ENCODE data around the gene PMFBP1.

Gene PMFBP1

GRCh38 chr16:72129976-72130656, 41.8 kb downstream of the PMFBP1 start:
- no peak for DNase-seq (ENCODE audit: extremely low spot score)
- ChIA-PET CTCF (interaction anchor here (0.6 kb wide), 2 partner anchors 15 to 354 kb away, joined by 3 to 4 read pairs; no protein-coding TSS in a partner anchor), POLR2A (no interaction called here)
- TF ChIP-seq FOXM1 (IDR thresholded peaks at IDR 0.05; ENCODE audit: borderline replicate concordance) (no peak), BHLHE40 (IDR thresholded peaks at IDR 0.05; ENCODE audit: borderline replicate concordance) (no peak), SUZ12 (IDR thresholded peaks at IDR 0.05) (no peak), HDGF (IDR thresholded peaks at IDR 0.05; ENCODE audit: borderline replicate concordance) (no peak), L3MBTL2 (conservative IDR thresholded peaks at IDR 0.05) (no peak), ZNF384 (IDR thresholded peaks at IDR 0.05) (no peak), LEF1 (IDR thresholded peaks at IDR 0.05; ENCODE audit: borderline replicate concordance) (no peak), SP1 (IDR thresholded peaks at IDR 0.05) (no peak), ELF4 (IDR thresholded peaks at IDR 0.05) (no peak), FOXK2 (IDR thresholded peaks at IDR 0.05) (no peak), PKNOX1 (IDR thresholded peaks at IDR 0.05) (no peak), CTBP1 (IDR thresholded peaks at IDR 0.05; ENCODE audit: borderline replicate concordance) (no peak), FOXA1 (IDR thresholded peaks at IDR 0.05) (no peak)

GRCh38 chr16:72128701-72129100, 43.3 kb downstream of the PMFBP1 start:
- CTCF ChIA-PET: no interaction called here
- TF ChIP-seq BHLHE40 (IDR thresholded peaks at IDR 0.05; ENCODE audit: borderline replicate concordance): no peak
- TF ChIP-seq ELF4 (IDR thresholded peaks at IDR 0.05): no peak
- TF ChIP-seq NFRKB (IDR thresholded peaks at IDR 0.05): no peak
- TF ChIP-seq CTBP1 (IDR thresholded peaks at IDR 0.05; ENCODE audit: borderline replicate concordance): no peak
- no peak for TF ChIP-seq PKNOX1 (IDR thresholded peaks at IDR 0.05)
- no peak for TF ChIP-seq ZNF384 (IDR thresholded peaks at IDR 0.05)
- TF ChIP-seq HDGF (IDR thresholded peaks at IDR 0.05; ENCODE audit: borderline replicate concordance): no peak
- TF ChIP-seq SP1 (IDR thresholded peaks at IDR 0.05): no peak
- no peak for TF ChIP-seq FOXK2 (IDR thresholded peaks at IDR 0.05)
- no peak for TF ChIP-seq LEF1 (IDR thresholded peaks at IDR 0.05; ENCODE audit: borderline replicate concordance)
- TF ChIP-seq TARDBP (IDR thresholded peaks at IDR 0.05): no peak
- no peak for TF ChIP-seq FOXM1 (IDR thresholded peaks at IDR 0.05; ENCODE audit: borderline replicate concordance)
- TF ChIP-seq ARNT (IDR thresholded peaks at IDR 0.05): no peak
- no peak for TF ChIP-seq SUZ12 (IDR thresholded peaks at IDR 0.05)
- no peak for TF ChIP-seq FOXA1 (IDR thresholded peaks at IDR 0.05)
- TF ChIP-seq L3MBTL2 (conservative IDR thresholded peaks at IDR 0.05): no peak
- POLR2A ChIA-PET: interaction anchor here (0.6 to 1.3 kb wide), 2 partner anchors 35 to 1087 kb away, joined by 3 to 4 read pairs; partner anchors contain the start of genes DHX38 and TXNL4B
- no peak for DNase-seq (ENCODE audit: extremely low spot score)

GRCh38 chr16:72126429-72126765, 45.6 kb downstream of the PMFBP1 start:
- DNase-seq (ENCODE audit: extremely low spot score): no peak
- ChIA-PET POLR2A (no interaction called here), CTCF (no interaction called here)
- no peak for TF ChIP-seq HDGF (IDR thresholded peaks at IDR 0.05; ENCODE audit: borderline replicate concordance)

- ChIA-PET POLR2A (no interaction called here), CTCF (interaction anchor here (1.4 to 1.9 kb wide), 2 partner anchors 24 to 341 kb away, joined by 3 to 12 read pairs; no protein-coding TSS in a partner anchor)
- no peak for DNase-seq (ENCODE audit: extremely low spot score)
- TF ChIP-seq NFRKB (IDR thresholded peaks at IDR 0.05) (no peak), TARDBP (IDR thresholded peaks at IDR 0.05) (no peak), ELF4 (IDR thresholded peaks at IDR 0.05) (no peak), CTBP1 (IDR thresholded peaks at IDR 0.05; ENCODE audit: borderline replicate concordance) (no peak), L3MBTL2 (conservative IDR thresholded peaks at IDR 0.05) (no peak), PKNOX1 (IDR thresholded peaks at IDR 0.05) (no peak), BHLHE40 (IDR thresholded peaks at IDR 0.05; ENCODE audit: borderline replicate concordance) (no peak), ZNF384 (IDR thresholded peaks at IDR 0.05) (no peak), ARNT (IDR thresholded peaks at IDR 0.05) (no peak), FOXA1 (IDR thresholded peaks at IDR 0.05) (no peak), SP1 (IDR thresholded peaks at IDR 0.05) (no peak), FOXK2 (IDR thresholded peaks at IDR 0.05) (no peak), SUZ12 (IDR thresholded peaks at IDR 0.05) (no peak), LEF1 (IDR thresholded peaks at IDR 0.05; ENCODE audit: borderline replicate concordance) (no peak), HDGF (IDR thresholded peaks at IDR 0.05; ENCODE audit: borderline replicate concordance) (no peak), FOXM1 (IDR thresholded peaks at IDR 0.05; ENCODE audit: borderline replicate concordance) (no peak)
Observed at GRCh38 chr16:72125635-72126428, 46.1 kb downstream of the PMFBP1 start.

- POLR2A ChIA-PET: no interaction called here
- DNase-seq (ENCODE audit: extremely low spot score): peak; percentile 78
- CTCF ChIA-PET: interaction anchor here (0.6 to 1.9 kb wide), 5 partner anchors 11 to 342 kb away, joined by 3 to 12 read pairs (median 3); no protein-coding TSS in a partner anchor
- TF ChIP-seq ZNF384 (IDR thresholded peaks at IDR 0.05) (no peak), L3MBTL2 (conservative IDR thresholded peaks at IDR 0.05) (no peak), BHLHE40 (IDR thresholded peaks at IDR 0.05; ENCODE audit: borderline replicate concordance) (no peak), FOXA1 (IDR thresholded peaks at IDR 0.05) (no peak), NFRKB (IDR thresholded peaks at IDR 0.05) (no peak), PKNOX1 (IDR thresholded peaks at IDR 0.05) (no peak), ARNT (IDR thresholded peaks at IDR 0.05) (no peak)
Observed at GRCh38 chr16:72124761-72125634, 47.0 kb downstream of the PMFBP1 start.
